ENCODE measurements around the gene IL16. TPM values are rescaled to one million over a fixed set of nuclear protein-coding genes. Genes with fewer than 3 reads are reported as not detected.

IL16 gene
- total RNA-seq, 1 experiment from 2014 or later, result not detected

GRCh38 chr15:81339851-81340250, 143.2 kb downstream of the IL16 start:
- Mint-ChIP-seq H3K9me3 (ENCODE audit: low read depth, unreplicated experiment) (peaks cover 4% of the 10 kb centered on the region), H3K4me1 (ENCODE audit: low read depth, unreplicated experiment) (no peaks in the 10 kb centered on the region), H3K27me3 (ENCODE audit: unreplicated experiment) (peaks cover 63% of the 10 kb centered on the region), H3K4me3 (ENCODE audit: low read depth, unreplicated experiment) (no peak overlapping the region), H3K36me3 (ENCODE audit: insufficient read depth, unreplicated experiment) (no peaks in the 10 kb centered on the region), H3K27ac (ENCODE audit: unreplicated experiment) (no peak overlapping the region)
- CTCF ChIA-PET, result no interaction called here
- BruUV-seq (replicated peaks), result no TSS peak
- no peak for TF ChIP-seq CTCF (IDR thresholded peaks at IDR 0.05; ENCODE audit: unreplicated experiment)
- no peak for DNase-seq
- intact Hi-C loops (cut with micrococcal nuclease; ENCODE audit: unreplicated experiment), result no loop called here

GRCh38 chr15:81341351-81341750, 144.7 kb downstream of the IL16 start:
- intact Hi-C loops (cut with micrococcal nuclease; ENCODE audit: unreplicated experiment), result no loop called here
- Mint-ChIP-seq H3K9me3 (ENCODE audit: low read depth, unreplicated experiment) (peaks cover 4% of the 10 kb centered on the region), H3K36me3 (ENCODE audit: insufficient read depth, unreplicated experiment) (no peaks in the 10 kb centered on the region), H3K27ac (ENCODE audit: unreplicated experiment) (no peak overlapping the region), H3K4me3 (ENCODE audit: low read depth, unreplicated experiment) (no peak overlapping the region), H3K4me1 (ENCODE audit: low read depth, unreplicated experiment) (no peaks in the 10 kb centered on the region), H3K27me3 (ENCODE audit: unreplicated experiment) (peaks cover 74% of the 10 kb centered on the region)
- DNase-seq, result no peak
- BruUV-seq (replicated peaks), result no TSS peak
- CTCF ChIA-PET, result no interaction called here
- TF ChIP-seq CTCF (IDR thresholded peaks at IDR 0.05; ENCODE audit: unreplicated experiment), result no peak

GRCh38 chr15:81343371-81343770, 146.7 kb downstream of the IL16 start:
- TF ChIP-seq CTCF (IDR thresholded peaks at IDR 0.05; ENCODE audit: unreplicated experiment), result no peak
- H3K4me1 Mint-ChIP-seq (ENCODE audit: low read depth, unreplicated experiment), result no peaks in the 10 kb centered on the region
- CTCF ChIA-PET, result no interaction called here

GRCh38 chr15:81346611-81347010, 149.9 kb downstream of the IL16 start:
- H3K4me3 Mint-ChIP-seq (ENCODE audit: low read depth, unreplicated experiment), result no peak overlapping the region
- no peaks in the 10 kb centered on the region for H3K4me1 Mint-ChIP-seq (ENCODE audit: low read depth, unreplicated experiment)
- peaks cover 64% of the 10 kb centered on the region for H3K27me3 Mint-ChIP-seq (ENCODE audit: unreplicated experiment)
- BruUV-seq (replicated peaks), result no TSS peak
- CTCF ChIA-PET, result no interaction called here
- no peak for TF ChIP-seq CTCF (IDR thresholded peaks at IDR 0.05; ENCODE audit: unreplicated experiment)
- no peak overlapping the region for H3K27ac Mint-ChIP-seq (ENCODE audit: unreplicated experiment)
- no peaks in the 10 kb centered on the region for H3K36me3 Mint-ChIP-seq (ENCODE audit: insufficient read depth, unreplicated experiment)
- intact Hi-C loops (cut with micrococcal nuclease; ENCODE audit: unreplicated experiment), result no loop called here
- no peak for DNase-seq
- peaks cover 4% of the 10 kb centered on the region for H3K9me3 Mint-ChIP-seq (ENCODE audit: low read depth, unreplicated experiment)

More at GRCh38 chr15:81343371-81343770, 146.7 kb downstream of the IL16 start:
- intact Hi-C loops (cut with micrococcal nuclease; ENCODE audit: unreplicated experiment), result no loop called here
- peaks cover 78% of the 10 kb centered on the region for H3K27me3 Mint-ChIP-seq (ENCODE audit: unreplicated experiment)
- DNase-seq, result no peak
- H3K36me3 Mint-ChIP-seq (ENCODE audit: insufficient read depth, unreplicated experiment), result no peaks in the 10 kb centered on the region
- H3K9me3 Mint-ChIP-seq (ENCODE audit: low read depth, unreplicated experiment), result peaks cover 4% of the 10 kb centered on the region
- no peak overlapping the region for H3K27ac Mint-ChIP-seq (ENCODE audit: unreplicated experiment)
- BruUV-seq (replicated peaks), result no TSS peak
- no peak overlapping the region for H3K4me3 Mint-ChIP-seq (ENCODE audit: low read depth, unreplicated experiment)
